GM18951 (cell line): ENCODE measurements around the gene TGFBI.
"Not testable (repeated sequence)": the region's sequence is repeated elsewhere in the genome, so short reads cannot be mapped to it uniquely, and the experiment has no call there.

Source experiments
- POLR2A ChIP-seq: IDR thresholded peaks from 4 replicates; pipeline ENCODE4 v1.6.1; 2011; ENCODE audit warnings: mild to moderate bottlenecking; ENCODE audit not compliant: insufficient read length, insufficient read depth; ENCODE audit errors: extremely low read depth
- in situ Hi-C: fragments of 300-500 bp; cut with MboI; formaldehyde crosslinking; loops from one replicate; pipeline ENCODE4 v1.12.0; 2022; ENCODE audit warnings: low sequenced_read_pairs, mixed read lengths, inconsistent platforms; ENCODE audit not compliant: unreplicated experiment

Gene TGFBI

GRCh38 chr5:136034984-136035383 lies 6.2 kb downstream of the TGFBI start:
- no peak for TF ChIP-seq POLR2A
- in situ Hi-C loops = no loop called here

GRCh38 chr5:136035837-136036236 lies 7.0 kb downstream of the TGFBI start:
- in situ Hi-C loops = no loop called here
- TF ChIP-seq POLR2A = no peak

GRCh38 chr5:136036293-136036911 lies 7.6 kb downstream of the TGFBI start:
- TF ChIP-seq POLR2A = no peak
- in situ Hi-C loops = no loop called here

- in situ Hi-C loops = no loop called here
- no peak for TF ChIP-seq POLR2A
Measured at GRCh38 chr5:136037001-136037705, 8.4 kb downstream of the TGFBI start.

GRCh38 chr5:136038635-136039034 lies 9.8 kb downstream of the TGFBI start:
- in situ Hi-C loops = no loop called here
- no peak for TF ChIP-seq POLR2A

- no peak for TF ChIP-seq POLR2A
Measured at GRCh38 chr5:136039202-136039601, 10.4 kb downstream of the TGFBI start.

GRCh38 chr5:136040746-136041415 lies 12.1 kb downstream of the TGFBI start:
- in situ Hi-C loops = no loop called here
- no peak for TF ChIP-seq POLR2A

More at GRCh38 chr5:136039202-136039601, 10.4 kb downstream of the TGFBI start:
- in situ Hi-C loops = no loop called here

GRCh38 chr5:136042156-136042555 lies 13.4 kb downstream of the TGFBI start:
- in situ Hi-C loops = no loop called here
- TF ChIP-seq POLR2A = no peak

- in situ Hi-C loops = no loop called here
- TF ChIP-seq POLR2A = no peak
Measured at GRCh38 chr5:136042665-136043121, 13.9 kb downstream of the TGFBI start.

GRCh38 chr5:136043551-136043950 lies 14.8 kb downstream of the TGFBI start:
- in situ Hi-C loops = no loop called here
- no peak for TF ChIP-seq POLR2A

- in situ Hi-C loops = no loop called here
- no peak for TF ChIP-seq POLR2A
Measured at GRCh38 chr5:136043968-136044610, 15.3 kb downstream of the TGFBI start.

GRCh38 chr5:136045026-136045425 lies 16.2 kb downstream of the TGFBI start:
- in situ Hi-C loops = not testable (repeated sequence)

GRCh38 chr5:136046246-136046645 lies 17.5 kb downstream of the TGFBI start:
- TF ChIP-seq POLR2A = no peak
- in situ Hi-C loops = no loop called here
